K562 (cell line): Measurements from ENCODE around the gene FIZ1. TPM values are rescaled to one million over a fixed set of nuclear protein-coding genes. Genes with fewer than 3 reads are reported as not detected.

Experiments
- CXXC5 ChIP-seq: fragments of 250-450 bp; sonication (Bioruptor Pico); IDR thresholded peaks from 2 replicates; pipeline ENCODE4 v1.8.0; 2022; ENCODE audit warnings: inconsistent platforms, mild to moderate bottlenecking, moderate library complexity
- EGR1 ChIP-seq: fragments of 450-650 bp; conservative IDR thresholded peaks from 2 replicates; pipeline ENCODE4 v1.6.1; 2017; ENCODE audit warnings: mild to moderate bottlenecking
- GABPA ChIP-seq: fragments of 200-800 bp; sonication (Bioruptor generic); conservative IDR thresholded peaks from 2 replicates; pipeline ENCODE4 v1.6.1; 2016; ENCODE audit warnings: low read depth, missing genetic modification characterization, missing compliant biosample characterization
- HMGN3 ChIP-seq: IDR thresholded peaks from 2 replicates; pipeline ENCODE4 v1.6.1; 2011; ENCODE audit warnings: borderline replicate concordance, low read depth, mild to moderate bottlenecking, mixed read lengths, low read length; ENCODE audit not compliant: insufficient read length; ENCODE audit errors: extremely low read depth
- MAZ ChIP-seq, 2 experiments: fragments of 450-650 bp in 1 of 2; sonication (generic) in 1 of 2; formaldehyde crosslinking; IDR thresholded peaks in 1 of 2; conservative IDR thresholded peaks in 1 of 2; 2 replicates each; pipeline versions ENCODE4 v1.4.0 to v1.5.0; 2020; ENCODE audit warnings: mild to moderate bottlenecking in 1 of 2, missing genetic modification reagents in 1 of 2
- MTA1 ChIP-seq: fragments of 450-650 bp; IDR thresholded peaks from 2 replicates; pipeline ENCODE4 v1.6.1; 2017; ENCODE audit warnings: borderline replicate concordance
- NEUROD1 ChIP-seq: fragments of 150-350 bp; IDR thresholded peaks from 2 replicates; pipeline ENCODE4 v1.6.1; 2014; ENCODE audit warnings: borderline replicate concordance, low read length, low read depth; ENCODE audit not compliant: partially characterized antibody
- RB1 ChIP-seq: fragments of 450-650 bp; IDR thresholded peaks from 2 replicates; pipeline ENCODE4 v1.6.1; 2017; ENCODE audit warnings: low read depth, mild to moderate bottlenecking
- REST ChIP-seq, 2 experiments: fragments of 450-650 bp; formaldehyde crosslinking in 1 of 2; IDR thresholded peaks; 2 replicates each; pipeline versions ENCODE4 v1.4.0 to v1.6.1; 2014 to 2020; ENCODE audit warnings: mild to moderate bottlenecking in 2 of 2, borderline replicate concordance in 1 of 2, low read depth in 1 of 2
- SMAD4 ChIP-seq: fragments of 250-450 bp; sonication (Bioruptor Pico); conservative IDR thresholded peaks from 2 replicates; pipeline ENCODE4 v1.8.0; 2021; ENCODE audit warnings: inconsistent platforms, mild to moderate bottlenecking, moderate library complexity
- polyA plus RNA-seq, 8 experiments: library from polyadenylated mRNA; depleted of rRNA in 4 of 8; stranded (reverse) in 5 of 8; unstranded in 3 of 8; fragments of >200 nt; fragmentation: Nextera tagmentation in 2 of 8; fragmentation: Illumina TruSeq in 1 of 8; extraction: Ambion mirVana in 2 of 8; extraction: Trizol in 1 of 8; gene quantifications; 2 replicates each; pipeline versions ENCODE4 v1.2.1 to v1.2.3, GENCODE V29; 2011 to 2014; ENCODE audit warnings: inconsistent platforms in 1 of 8, missing spikeins in 1 of 8
- total RNA-seq, 7 experiments: library from RNA; depleted of rRNA in 6 of 7; stranded (reverse); fragments of >200 nt in 6 of 7; fragmentation: Illumina TruSeq in 2 of 7; extraction: Trizol in 2 of 7; gene quantifications; 2 replicates each; pipeline versions ENCODE4 v1.2.1 to v1.2.3, GENCODE V29; 2011 to 2021; ENCODE audit warnings: low replicate concordance in 1 of 7

Gene FIZ1
- total and polyA plus RNA-seq, 9 of the 15 experiments (the other 6 are each of a cell fraction or from before 2014, with no cell fraction given) = 0.79 to 17.5 (median 5.5) TPM

DNA sequence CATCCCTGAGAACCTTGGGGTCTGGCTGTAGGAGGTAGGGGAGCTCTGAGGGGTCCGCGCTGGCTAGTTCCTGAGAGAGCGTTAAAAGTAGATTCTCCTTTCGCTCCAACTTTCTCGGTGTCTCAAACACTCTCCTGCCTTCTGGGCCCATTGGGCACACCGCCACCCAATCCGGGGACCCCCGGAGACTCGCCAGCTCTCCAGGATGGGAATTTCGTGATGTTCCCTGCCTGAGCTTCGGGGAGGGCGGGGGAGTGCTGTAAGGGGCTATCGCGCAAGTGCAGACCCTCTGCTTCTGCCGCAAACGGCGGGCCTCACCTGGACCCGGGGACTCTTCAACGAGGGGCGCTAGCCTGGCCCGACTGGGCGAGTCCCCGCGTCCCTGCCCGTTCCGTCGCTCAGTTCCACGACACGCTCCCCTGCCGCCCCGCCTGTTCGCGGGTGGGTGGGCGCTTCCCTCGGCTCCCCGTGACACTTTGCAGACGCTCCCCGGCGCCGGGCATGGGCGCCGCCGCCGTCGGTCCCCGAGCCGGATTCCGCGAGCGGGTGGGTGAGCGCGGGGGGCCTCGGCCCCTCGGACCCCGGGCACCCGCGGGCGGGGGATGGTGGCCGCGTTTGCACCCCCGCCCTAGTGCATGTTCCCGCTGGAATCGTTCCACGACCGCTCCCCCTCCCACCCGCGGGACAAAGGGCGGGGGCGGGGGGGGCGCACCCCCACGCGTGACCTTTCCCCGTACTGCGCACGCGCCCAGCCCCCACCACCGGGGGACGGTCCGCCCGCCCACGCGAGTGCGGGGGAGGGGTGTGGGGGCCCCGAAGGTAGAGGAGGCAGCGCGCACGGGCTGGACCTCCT, 48.6 kb upstream of the FIZ1 start, which contains the start of gene CCDC106 (continued):
- TF ChIP-seq REST (IDR thresholded peaks at IDR 0.05; ENCODE audit: borderline replicate concordance) (no peak), REST (CRISPR knock-in tag; IDR thresholded peaks at IDR 0.05; ENCODE audit: low read depth) (0 out of 2 replicates have a peak, but pooled peaks have one; percentile 38), MTA1 (peak; percentile 87), EGR1 (peak; percentile 99), RB1 (peak; percentile 92), SMAD4 (CRISPR knock-in tag) (peak; percentile 57), HMGN3 (peak; percentile 53), NEUROD1 (peak; percentile 91), GABPA (tag) (0 out of 2 replicates have a peak, but pooled peaks have one; percentile 14), CXXC5 (CRISPR knock-in tag) (peak; percentile 62), MAZ (CRISPR knock-in tag; conservative IDR thresholded peaks at IDR 0.05 in 1 of 2, IDR thresholded peaks at IDR 0.05 in 1 of 2) (peak; percentile 97)
